Parathyroid adenoma (tissue), 2 donors: ENCODE results near the gene MRPL54.

Experiments used
- H2AFZ ChIP-seq: fragments of 300-600 bp; sonication (generic); one replicate; pipeline ENCODE4 v1.7.0; 2017; ENCODE audit warnings: antibody characterized with exemption, mild to moderate bottlenecking
- H3K27ac ChIP-seq: fragments of 300-600 bp; sonication (generic); one replicate; pipeline ENCODE4 v1.7.0; 2017
- H3K27me3 ChIP-seq: fragments of 300-600 bp; sonication (generic); one replicate; pipeline ENCODE4 v1.7.0; 2017; ENCODE audit warnings: low read length; ENCODE audit not compliant: control insufficient read depth, insufficient read depth
- H3K36me3 ChIP-seq: fragments of 300-600 bp; sonication (generic); one replicate; pipeline ENCODE4 v1.7.0; 2017; ENCODE audit warnings: low read length; ENCODE audit not compliant: control insufficient read depth, insufficient read depth
- H3K4me1 ChIP-seq: fragments of 300-600 bp; sonication (generic); one replicate; pipeline ENCODE4 v1.7.0; 2017; ENCODE audit warnings: control low read depth
- H3K4me2 ChIP-seq: fragments of 300-600 bp; sonication (generic); one replicate; pipeline ENCODE4 v1.7.0; 2017; ENCODE audit warnings: low read length
- H3K4me3 ChIP-seq: fragments of 300-600 bp; sonication (generic); one replicate; pipeline ENCODE4 v1.7.0; 2017; ENCODE audit warnings: low read depth, low read length
- H3K79me2 ChIP-seq: fragments of 300-600 bp; sonication (generic); one replicate; pipeline ENCODE4 v1.7.0; 2017; ENCODE audit warnings: control low read depth
- H3K9ac ChIP-seq: fragments of 300-600 bp; sonication (generic); one replicate; pipeline ENCODE4 v1.7.0; 2017; ENCODE audit warnings: mild to moderate bottlenecking
- H3K9me3 ChIP-seq: fragments of 300-600 bp; sonication (generic); one replicate; pipeline ENCODE4 v1.7.0; 2017; ENCODE audit warnings: low read length; ENCODE audit not compliant: control insufficient read depth
- TF ChIP-seq, protein P1 (sequence below): fragments of 300-600 bp; sonication (generic); IDR thresholded peaks from one replicate; pipeline ENCODE4 v1.7.0; 2017; ENCODE audit warnings: antibody characterized with exemption, mild to moderate bottlenecking
- donor health status: primary hyperparathyroidism.

The MRPL54 gene

DNA sequence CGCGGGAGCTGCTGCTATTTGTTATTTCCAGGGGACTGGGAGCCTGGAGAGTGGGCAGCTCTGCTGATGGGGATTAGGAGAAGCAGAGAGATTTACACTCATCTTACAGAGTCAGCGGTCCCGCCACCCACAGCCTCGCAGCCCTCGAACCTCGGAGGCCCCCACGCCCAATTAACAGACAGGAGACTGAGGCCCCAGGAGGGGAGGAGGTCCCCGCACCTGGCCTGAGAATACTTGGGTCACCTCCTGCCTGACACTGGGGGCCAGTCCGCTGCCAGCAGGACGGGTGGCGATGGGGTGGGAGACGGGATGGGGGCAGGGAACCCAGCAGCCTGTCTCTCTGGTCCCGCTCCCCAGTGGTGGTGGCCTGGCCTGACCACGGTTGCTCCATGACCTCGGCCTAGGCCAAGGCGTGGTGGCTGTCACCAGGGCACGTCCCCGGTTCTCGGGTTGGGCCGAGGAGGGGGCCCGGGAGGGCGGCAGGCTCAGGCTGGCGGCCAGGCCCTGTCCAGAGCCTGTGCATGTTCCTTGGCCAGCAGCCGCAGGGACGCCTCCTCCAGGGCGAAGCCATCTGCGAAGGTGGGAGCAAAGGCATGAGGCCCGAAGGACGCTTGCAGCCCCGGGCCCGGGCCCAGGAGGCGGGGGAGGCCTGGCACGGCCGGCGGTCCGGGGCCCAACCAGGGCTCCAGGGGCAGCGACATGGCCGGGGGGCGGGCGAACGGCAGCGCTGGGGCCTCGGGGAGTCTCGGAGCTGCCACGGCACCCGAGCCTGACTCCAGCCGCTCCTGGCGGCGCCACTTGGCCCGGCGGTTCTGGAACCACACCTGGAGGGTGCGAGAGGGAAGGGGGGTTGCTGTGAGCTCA, 7.9 kb downstream of the MRPL54 start:
- no peak overlapping the region for H3K27ac ChIP-seq
- no peak overlapping the region for H3K4me2 ChIP-seq
- no peaks in the 10 kb centered on the region for H3K36me3 ChIP-seq
- TF ChIP-seq, protein P1, sequence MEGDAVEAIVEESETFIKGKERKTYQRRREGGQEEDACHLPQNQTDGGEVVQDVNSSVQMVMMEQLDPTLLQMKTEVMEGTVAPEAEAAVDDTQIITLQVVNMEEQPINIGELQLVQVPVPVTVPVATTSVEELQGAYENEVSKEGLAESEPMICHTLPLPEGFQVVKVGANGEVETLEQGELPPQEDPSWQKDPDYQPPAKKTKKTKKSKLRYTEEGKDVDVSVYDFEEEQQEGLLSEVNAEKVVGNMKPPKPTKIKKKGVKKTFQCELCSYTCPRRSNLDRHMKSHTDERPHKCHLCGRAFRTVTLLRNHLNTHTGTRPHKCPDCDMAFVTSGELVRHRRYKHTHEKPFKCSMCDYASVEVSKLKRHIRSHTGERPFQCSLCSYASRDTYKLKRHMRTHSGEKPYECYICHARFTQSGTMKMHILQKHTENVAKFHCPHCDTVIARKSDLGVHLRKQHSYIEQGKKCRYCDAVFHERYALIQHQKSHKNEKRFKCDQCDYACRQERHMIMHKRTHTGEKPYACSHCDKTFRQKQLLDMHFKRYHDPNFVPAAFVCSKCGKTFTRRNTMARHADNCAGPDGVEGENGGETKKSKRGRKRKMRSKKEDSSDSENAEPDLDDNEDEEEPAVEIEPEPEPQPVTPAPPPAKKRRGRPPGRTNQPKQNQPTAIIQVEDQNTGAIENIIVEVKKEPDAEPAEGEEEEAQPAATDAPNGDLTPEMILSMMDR, result no peak
- H3K27me3 ChIP-seq, result no peaks in the 10 kb centered on the region
- H3K4me3 ChIP-seq, result no peak overlapping the region
- H2AFZ ChIP-seq, result no peak overlapping the region
- H3K79me2 ChIP-seq, result no peaks in the 10 kb centered on the region
- H3K9ac ChIP-seq, result no peak overlapping the region
- H3K9me3 ChIP-seq, result no peaks in the 10 kb centered on the region
- no peaks in the 10 kb centered on the region for H3K4me1 ChIP-seq

DNA sequence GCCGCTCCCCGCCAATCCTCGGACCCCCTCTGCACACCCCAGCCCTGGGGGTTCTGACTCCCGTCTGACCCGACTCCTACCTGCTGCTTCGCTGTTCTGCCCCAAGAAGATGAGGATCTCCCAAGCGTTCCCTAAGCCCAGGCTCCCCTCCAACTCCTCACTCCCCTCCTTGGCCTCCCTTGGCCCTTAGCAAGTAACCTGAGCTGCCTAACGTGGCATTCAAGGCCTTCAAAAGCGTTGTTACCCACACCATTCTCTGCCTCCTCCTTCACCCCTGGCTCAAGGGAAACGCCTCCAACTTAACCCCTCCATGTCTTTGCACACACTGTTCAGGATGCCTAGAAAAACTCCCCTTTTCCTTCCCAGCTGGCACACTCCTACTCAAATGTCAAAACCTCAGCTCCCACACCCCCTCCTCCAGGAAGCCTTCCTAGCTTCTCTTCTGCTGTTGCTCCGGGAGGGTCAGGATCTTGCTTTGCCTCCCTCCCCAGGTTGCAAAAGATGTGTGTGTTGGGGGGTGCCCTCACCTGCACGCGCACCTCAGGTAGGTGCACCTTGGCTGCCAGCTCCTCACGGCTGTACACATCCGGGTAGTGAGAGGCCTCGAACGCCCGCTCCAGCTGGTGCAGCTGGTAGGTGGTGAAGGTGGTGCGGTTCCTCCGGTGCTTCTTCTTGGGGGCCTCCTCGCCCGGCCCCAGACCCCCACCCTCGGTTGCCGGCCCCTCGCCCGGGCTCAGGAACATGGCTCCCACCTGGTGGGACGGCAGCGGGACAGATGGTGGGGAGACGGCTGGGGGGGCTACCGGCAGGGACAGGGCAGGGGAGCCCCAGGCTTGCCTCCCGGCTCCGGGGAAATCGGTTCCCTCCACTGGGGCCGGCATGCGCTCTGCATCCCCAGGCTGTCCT, 8.8 kb downstream of the MRPL54 start:
- no peak overlapping the region for H3K27ac ChIP-seq
- no peaks in the 10 kb centered on the region for H3K36me3 ChIP-seq
- no peaks in the 10 kb centered on the region for H3K27me3 ChIP-seq
- H3K4me1 ChIP-seq, result no peaks in the 10 kb centered on the region
- no peak overlapping the region for H3K4me3 ChIP-seq
- TF ChIP-seq, protein P1, result no peak
- H3K4me2 ChIP-seq, result no peak overlapping the region
- H3K9ac ChIP-seq, result no peak overlapping the region
- H2AFZ ChIP-seq, result no peak overlapping the region
- H3K9me3 ChIP-seq, result no peaks in the 10 kb centered on the region
- no peaks in the 10 kb centered on the region for H3K79me2 ChIP-seq

DNA sequence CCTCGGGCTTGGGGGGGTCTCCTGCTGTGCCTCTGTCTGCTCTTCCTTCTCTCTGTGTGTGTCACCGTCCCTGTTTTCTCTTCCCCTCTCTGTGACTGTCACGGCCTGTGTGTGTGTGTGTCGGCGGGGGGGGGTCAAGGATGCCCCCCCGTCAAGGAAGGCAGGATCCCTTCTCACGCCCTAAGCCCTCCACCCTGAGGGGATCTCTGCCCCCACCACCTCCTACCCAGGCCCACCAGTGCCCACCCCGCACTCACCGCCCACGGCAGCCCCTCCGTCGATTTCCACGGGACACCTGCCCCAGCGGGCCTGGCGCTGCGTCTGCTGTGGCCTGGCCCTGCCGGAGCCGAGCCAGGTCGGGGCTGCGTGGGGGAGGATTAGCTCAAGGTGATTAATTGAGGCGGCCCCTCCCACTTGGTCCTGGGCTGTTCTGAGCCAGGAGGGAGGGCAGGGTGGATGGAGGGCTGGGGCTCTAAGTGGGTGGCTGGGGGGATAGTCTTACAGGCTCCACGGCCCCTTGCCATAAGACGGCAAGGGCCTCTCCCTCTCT, 9.5 kb downstream of the MRPL54 start, which contains the start of gene RAX2:
TSS of gene RAX2 (minus strand) at position 323 of the 550 bp plus-strand sequence. CDS start 486 bp downstream, outside the sequence.
- H3K9ac ChIP-seq, result no peak within 1 kb of the TSS
- H3K4me1 ChIP-seq, result no peaks in the 10 kb centered on the region

DNA sequence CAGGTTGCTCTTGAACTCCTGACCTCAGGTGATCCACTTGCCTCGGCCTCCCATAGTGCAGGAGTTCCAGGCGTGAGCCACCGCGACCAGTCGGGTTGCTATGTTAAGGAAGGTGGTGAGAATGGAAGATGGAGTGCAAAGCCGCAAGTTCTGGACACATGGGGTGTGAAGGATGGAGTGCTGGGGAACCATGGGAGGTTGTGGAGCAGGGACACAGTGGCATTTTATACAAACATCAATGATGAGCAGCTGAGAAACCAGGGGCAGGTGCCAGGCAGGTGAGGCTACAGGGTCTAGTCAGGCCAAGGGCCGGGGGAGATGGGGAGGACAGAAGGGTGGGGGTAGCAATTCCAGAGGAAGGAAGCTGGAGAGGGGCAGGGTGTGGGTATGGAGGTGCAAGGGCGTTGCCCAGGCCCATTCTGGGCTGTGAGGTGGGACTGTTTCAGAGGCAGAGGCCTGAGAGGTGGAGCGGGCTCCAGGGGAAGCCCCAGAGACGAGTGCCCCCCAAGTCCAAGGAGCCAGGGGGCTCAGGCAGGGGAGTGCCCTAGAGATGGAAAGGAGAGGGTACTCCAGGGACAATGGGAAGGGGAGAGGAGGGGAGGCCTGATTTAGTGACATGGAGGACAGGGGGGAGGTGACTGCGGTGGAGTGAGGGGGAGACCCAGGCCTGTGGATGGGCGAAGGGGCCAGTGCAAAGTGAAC, 11.5 kb downstream of the MRPL54 start:
- Histone ChIP-seq H3K9me3 (no peaks in the 10 kb centered on the region), H3K9ac (no peak overlapping the region), H3K4me1 (no peaks in the 10 kb centered on the region), H3K27ac (no peak overlapping the region), H2AFZ (no peak overlapping the region), H3K79me2 (no peaks in the 10 kb centered on the region), H3K4me2 (no peak overlapping the region), H3K36me3 (no peaks in the 10 kb centered on the region), H3K27me3 (no peaks in the 10 kb centered on the region), H3K4me3 (no peak overlapping the region)
- TF ChIP-seq, protein P1, result no peak

More for the DNA sequence above, 9.5 kb downstream of the MRPL54 start, which contains the start of gene RAX2:
- Histone ChIP-seq H3K36me3 (no peaks in the 10 kb centered on the region), H2AFZ (no peak within 1 kb of the TSS), H3K27ac (no peak within 1 kb of the TSS), H3K27me3 (no peaks in the 10 kb centered on the region), H3K79me2 (no peaks in the 10 kb centered on the region), H3K4me2 (no peak within 1 kb of the TSS), H3K9me3 (no peaks in the 10 kb centered on the region), H3K4me3 (no peak within 1 kb of the TSS)
- TF ChIP-seq, protein P1, result no peak
